Activated naive CD4-positive, alpha-beta T cell treated with anti-CD3 and anti-CD28 coated beads, Interleukin-2, amount 10 ng/mL, durations not matched to agents 5 hours and 36 hours (primary cell): ENCODE measurements around the gene TK1. TPM values are rescaled to one million over a fixed set of nuclear protein-coding genes. Genes with fewer than 3 reads are reported as not detected.

Experiments used
- total RNA-seq, 2 experiments: library from RNA; stranded (reverse); gene quantifications; one replicate each; pipeline ENCODE4 v1.2.3, GENCODE V29; 2021

Gene TK1, protein sequence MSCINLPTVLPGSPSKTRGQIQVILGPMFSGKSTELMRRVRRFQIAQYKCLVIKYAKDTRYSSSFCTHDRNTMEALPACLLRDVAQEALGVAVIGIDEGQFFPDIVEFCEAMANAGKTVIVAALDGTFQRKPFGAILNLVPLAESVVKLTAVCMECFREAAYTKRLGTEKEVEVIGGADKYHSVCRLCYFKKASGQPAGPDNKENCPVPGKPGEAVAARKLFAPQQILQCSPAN
- 10 to 100 TPM; 83.4 to 86.8 TPM for total RNA-seq

DNA sequence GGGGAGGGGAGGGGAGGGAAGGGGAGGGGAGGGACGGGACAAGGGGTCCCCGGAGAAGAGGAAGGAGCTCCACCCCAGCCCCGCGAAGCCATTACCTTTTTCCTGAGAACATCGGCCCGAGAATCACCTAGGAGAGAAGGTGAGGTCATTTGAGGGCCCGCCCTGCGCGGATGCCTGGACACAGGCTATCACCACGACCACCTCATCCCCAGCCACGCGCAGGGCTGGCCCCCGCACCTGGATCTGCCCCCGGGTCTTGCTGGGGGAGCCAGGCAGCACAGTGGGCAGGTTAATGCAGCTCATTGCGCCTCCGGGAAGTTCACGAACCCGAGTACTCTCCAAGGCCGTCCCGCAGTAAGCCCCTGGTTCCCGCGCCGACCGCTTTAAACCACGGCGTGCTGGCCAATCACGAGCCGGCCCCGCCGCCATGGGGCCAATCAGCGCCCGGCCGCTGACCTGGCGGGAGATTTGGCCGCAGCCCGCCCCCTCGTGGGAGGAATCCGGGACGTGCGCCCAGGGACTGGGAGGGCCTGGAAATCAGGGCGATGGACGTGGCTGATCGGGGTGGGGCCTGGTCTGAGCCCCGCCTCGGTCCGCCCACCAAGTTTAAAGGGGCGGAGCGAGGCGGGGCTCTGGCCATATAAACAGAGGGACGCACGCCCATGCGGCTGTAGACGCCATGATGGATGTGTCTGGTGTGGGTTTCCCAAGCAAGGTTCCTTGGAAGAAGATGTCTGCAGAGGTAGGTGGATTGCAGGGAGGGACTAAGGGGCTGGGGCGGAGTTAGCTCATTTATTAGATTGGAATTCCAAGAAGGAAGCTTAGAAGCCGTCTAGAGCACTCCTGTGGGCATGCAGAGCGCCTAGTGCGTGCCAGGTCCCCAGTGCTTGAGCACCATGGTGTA lies at the start of gene TK1, which contains the start of gene AFMID:
TK1 (minus strand) TSS at position 361 of the 904 bp plus-strand sequence; CDS start at position 303, 58 bp downstream.
AFMID (plus strand) TSS at position 671 of the 904 bp plus-strand sequence; CDS start at position 680, 9 bp downstream.

DNA sequence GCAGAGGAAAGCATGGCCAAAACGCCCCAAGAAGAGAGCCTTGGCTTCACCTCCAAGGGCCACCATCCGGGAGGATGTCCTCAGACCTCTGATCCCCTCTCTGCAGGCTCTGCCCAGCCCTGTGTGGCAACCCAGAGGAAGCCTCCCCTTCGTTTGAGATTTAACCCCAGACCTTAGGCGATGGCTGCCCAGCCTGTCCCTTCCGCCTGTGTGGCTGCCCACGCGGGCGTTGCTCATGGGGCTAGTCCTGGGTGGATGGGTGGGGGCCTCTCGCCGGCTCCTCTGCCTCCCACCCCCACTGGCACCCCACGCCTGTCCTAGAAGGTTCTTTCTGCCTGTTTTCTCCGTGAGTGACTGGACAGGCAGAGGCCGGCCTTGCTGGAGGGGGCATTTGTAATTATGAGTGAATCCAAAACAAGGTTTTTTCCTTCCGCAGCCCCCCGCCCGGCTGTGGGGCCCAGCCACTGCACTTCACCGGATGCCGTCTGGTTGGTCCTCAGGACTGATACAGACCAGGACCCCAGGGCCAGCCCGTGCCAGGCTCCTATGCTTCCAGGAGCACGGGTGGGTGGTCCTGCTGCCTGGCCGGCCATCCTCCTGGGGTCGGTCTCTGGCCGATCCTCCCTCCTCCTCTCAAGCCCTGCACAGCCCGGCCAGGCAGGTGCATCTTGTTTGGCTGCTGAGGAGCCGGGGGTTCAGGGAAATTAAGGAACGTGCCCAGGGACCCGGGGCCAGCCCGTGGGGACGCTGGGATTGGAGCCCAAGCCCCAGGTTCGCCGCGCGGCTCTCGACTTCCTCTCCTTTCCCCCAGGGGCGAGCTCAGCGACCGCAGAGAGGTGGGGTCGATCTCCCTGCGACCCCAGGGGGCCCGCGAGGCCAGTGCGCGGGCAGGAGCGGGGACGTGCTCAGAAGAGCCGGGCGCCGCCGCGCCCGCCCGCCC lies 44.4 kb upstream of the TK1 start, which contains the start of gene TMEM235:
TMEM235 (plus strand) TSS at position 636 of the 940 bp plus-strand sequence. CDS start 393 bp downstream, outside the sequence.

DNA sequence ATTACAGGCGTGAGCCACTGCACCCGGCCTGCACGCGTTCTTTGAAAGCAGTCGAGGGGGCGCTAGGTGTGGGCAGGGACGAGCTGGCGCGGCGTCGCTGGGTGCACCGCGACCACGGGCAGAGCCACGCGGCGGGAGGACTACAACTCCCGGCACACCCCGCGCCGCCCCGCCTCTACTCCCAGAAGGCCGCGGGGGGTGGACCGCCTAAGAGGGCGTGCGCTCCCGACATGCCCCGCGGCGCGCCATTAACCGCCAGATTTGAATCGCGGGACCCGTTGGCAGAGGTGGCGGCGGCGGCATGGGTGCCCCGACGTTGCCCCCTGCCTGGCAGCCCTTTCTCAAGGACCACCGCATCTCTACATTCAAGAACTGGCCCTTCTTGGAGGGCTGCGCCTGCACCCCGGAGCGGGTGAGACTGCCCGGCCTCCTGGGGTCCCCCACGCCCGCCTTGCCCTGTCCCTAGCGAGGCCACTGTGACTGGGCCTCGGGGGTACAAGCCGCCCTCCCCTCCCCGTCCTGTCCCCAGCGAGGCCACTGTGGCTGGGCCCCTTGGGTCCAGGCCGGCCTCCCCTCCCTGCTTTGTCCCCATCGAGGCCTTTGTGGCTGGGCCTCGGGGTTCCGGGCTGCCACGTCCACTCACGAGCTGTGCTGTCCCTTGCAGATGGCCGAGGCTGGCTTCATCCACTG lies 27.3 kb upstream of the TK1 start, which contains the start of gene BIRC5:
BIRC5 (plus strand) TSS at position 238 of the 690 bp plus-strand sequence; CDS start at position 302, 64 bp downstream.

DNA sequence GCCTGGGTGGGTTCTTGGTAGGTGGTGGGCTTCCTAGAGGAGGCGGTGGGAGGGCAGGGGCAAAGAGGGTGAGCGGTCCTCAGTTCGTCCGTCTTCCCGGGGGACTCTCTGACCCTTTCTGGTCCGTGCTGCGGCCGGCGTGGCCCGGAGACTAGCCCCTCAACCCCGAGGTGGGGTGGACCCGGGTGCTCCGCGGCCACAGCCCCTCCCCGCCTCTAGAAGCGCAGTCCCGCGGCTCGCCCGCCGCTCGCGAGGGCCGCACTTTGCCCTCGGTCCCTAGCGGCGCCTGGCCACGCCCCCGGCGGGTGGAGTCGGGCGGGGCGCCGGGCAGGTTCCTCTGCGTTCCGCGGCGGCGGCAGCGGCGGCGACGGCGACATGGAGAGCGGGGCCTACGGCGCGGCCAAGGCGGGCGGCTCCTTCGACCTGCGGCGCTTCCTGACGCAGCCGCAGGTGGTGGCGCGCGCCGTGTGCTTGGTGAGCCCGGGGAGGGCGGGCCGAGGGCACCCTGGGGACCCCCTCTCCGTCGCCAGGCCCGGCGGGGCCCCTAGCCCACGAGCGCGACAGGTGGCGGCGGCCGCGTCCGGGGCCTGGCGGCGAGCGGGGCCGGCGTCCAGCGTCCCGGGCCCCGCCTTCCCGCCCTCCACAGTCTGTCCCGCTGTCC lies 18.5 kb downstream of the TK1 start, which contains the start of gene SYNGR2:
SYNGR2 (plus strand) TSS at position 340 of the 661 bp plus-strand sequence; CDS start at position 376, 36 bp downstream.

DNA sequence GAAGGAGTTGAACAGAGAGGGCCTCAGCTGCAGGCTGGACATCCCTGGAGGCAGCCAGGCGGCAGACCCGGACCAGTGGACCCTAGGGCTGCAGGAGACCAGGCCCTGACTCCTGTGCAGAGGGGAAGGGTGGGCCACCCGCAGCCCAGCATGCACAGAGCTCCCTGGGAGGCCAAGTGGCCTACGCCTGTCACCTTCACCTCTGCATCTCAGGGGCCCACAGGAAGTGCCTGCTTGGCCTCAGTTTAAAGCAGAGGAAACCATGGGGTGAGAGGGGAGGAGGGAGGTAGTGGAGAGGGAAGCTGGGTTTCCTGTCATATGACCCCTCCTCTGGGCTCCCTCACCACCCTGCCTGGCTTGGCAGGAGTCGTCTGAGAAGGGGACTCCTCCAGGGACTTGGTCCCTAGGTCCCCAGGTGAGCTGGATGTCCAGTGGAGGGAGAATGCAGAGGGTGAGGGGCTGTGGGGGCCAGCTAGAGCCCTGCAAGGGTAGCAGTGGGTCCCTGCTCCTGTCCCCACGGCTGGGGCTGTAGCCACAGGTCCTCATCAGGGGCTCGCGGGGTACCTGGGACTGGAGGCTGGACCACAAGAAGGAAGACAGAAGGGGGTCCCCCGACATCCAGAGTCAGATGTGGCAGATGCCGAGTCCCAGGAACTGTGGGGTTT lies 56.3 kb downstream of the TK1 start, which contains the start of gene TMC8:
TMC8 (plus strand) TSS at position 335 of the 665 bp plus-strand sequence. CDS start 818 bp downstream, outside the sequence.

DNA sequence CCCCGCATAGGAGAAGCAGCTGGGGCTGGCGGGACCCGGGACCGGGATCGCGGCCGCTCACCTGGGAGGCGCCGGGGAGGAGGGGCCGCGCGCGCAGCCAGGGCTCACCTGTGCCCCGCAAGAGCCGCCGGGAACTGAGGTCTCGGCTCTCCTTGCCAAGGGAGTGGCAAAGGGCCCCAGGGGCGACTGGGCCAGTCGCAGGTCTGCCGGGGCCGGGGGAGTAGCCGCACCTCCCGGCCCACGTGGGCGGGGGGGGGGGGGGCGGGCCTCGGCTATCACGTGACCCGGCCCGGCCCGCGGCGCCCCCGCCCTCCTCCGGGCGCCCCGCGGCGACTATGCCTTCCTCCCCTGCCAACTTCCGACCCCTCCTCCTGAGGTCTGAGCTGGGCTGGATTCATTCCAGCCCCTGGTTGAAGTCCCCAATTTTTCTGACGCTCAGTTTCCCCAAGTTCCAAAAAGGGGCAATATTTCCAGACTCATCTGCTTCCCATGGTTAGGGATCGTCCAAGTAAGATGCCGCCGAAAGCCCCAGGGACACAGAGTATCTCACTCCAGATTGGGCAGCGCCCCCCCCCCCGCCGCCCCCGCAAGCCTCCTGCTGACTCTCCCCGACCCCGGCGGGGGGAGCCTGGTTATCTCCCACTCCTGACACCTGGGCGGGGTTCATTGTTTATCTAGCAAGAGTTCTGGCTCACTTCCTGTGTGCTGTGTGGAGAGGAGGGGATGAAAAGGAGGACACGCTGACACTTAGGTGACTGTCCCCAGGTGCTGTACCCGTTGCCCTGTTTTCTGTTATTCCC lies 58.1 kb downstream of the TK1 start, which contains the start of gene TMC6:
TMC6 (minus strand) TSS at position 205 of the 800 bp plus-strand sequence. CDS start 1,923 bp downstream, outside the sequence.

Other genes with a start within 250 kb of the TK1 start
- gene TNRC6C, start 228.3 kb downstream of the TK1 start, total RNA-seq, result 10 to 100 TPM; 34.4 to 42.1 TPM
- 100 to 1,000 TPM; 483 to 511 TPM for gene TMC6, start 58.3 kb downstream of the TK1 start, total RNA-seq
- gene TMC8, start 56.3 kb downstream of the TK1 start, total RNA-seq, result 100 to 1,000 TPM; 421 to 447 TPM
- gene C17orf99, start 40.7 kb downstream of the TK1 start, total RNA-seq, result not detected
- 10 to 100 TPM; 61.5 to 61.8 TPM for gene SYNGR2, start 18.5 kb downstream of the TK1 start, total RNA-seq
- 10 to 100 TPM; 13.8 to 14.4 TPM for gene AFMID, start 310 bp upstream of the TK1 start, total RNA-seq
- 10 to 100 TPM; 68.2 to 70.0 TPM for gene BIRC5, start 27.2 kb upstream of the TK1 start, total RNA-seq
- not detected for gene TMEM235, start 44.6 kb upstream of the TK1 start, total RNA-seq
- gene SOCS3, start 173.0 kb upstream of the TK1 start, total RNA-seq, result 10 to 100 TPM; 35.3 to 35.7 TPM
- gene PGS1, start 191.6 kb upstream of the TK1 start, total RNA-seq, result 10 to 100 TPM; 68.5 to 69.4 TPM